ENCODE data around the gene C1QTNF9.

C1QTNF9 gene

GRCh38 chr13:24274452-24275021, 34.8 kb upstream of the C1QTNF9 start:
- Mint-ChIP-seq H3K27me3 (no peaks in the 10 kb centered on the region), H3K36me3 (ENCODE audit: low read depth) (no peaks in the 10 kb centered on the region), H3K4me3 (no peak overlapping the region), H3K9me3 (no peaks in the 10 kb centered on the region), H3K27ac (peak overlapping the region; percentile 71), H3K4me1 (ENCODE audit: low read depth) (peaks cover 77% of the 10 kb centered on the region)
- intact Hi-C loops (cut with micrococcal nuclease) = loop anchor here (10.0 kb wide), 1 partner anchor 240 kb away; the partner anchor contains the start of gene PARP4

GRCh38 chr13:24275041-24275440, 34.3 kb upstream of the C1QTNF9 start:
- no peak overlapping the region for H3K4me3 Mint-ChIP-seq
- H3K27ac Mint-ChIP-seq = peak overlapping the region; percentile 71
- no peaks in the 10 kb centered on the region for H3K9me3 Mint-ChIP-seq
- H3K27me3 Mint-ChIP-seq = no peaks in the 10 kb centered on the region
- H3K36me3 Mint-ChIP-seq (ENCODE audit: low read depth) = no peaks in the 10 kb centered on the region
- peaks cover 78% of the 10 kb centered on the region for H3K4me1 Mint-ChIP-seq (ENCODE audit: low read depth)
- intact Hi-C loops (cut with micrococcal nuclease) = loop anchor here (10.0 kb wide), 1 partner anchor 240 kb away; the partner anchor contains the start of gene PARP4

GRCh38 chr13:24276306-24276705, 33.1 kb upstream of the C1QTNF9 start:
- intact Hi-C loops (cut with micrococcal nuclease) = loop anchor here (10.0 kb wide), 1 partner anchor 238 kb away; the partner anchor contains the start of gene PARP4
- H3K27ac Mint-ChIP-seq = no peak overlapping the region
- H3K4me3 Mint-ChIP-seq = no peak overlapping the region
- no peaks in the 10 kb centered on the region for H3K27me3 Mint-ChIP-seq
- H3K36me3 Mint-ChIP-seq (ENCODE audit: low read depth) = no peaks in the 10 kb centered on the region
- H3K4me1 Mint-ChIP-seq (ENCODE audit: low read depth) = peaks cover 78% of the 10 kb centered on the region
- H3K9me3 Mint-ChIP-seq = no peaks in the 10 kb centered on the region

- intact Hi-C loops (cut with micrococcal nuclease) = loop anchor here (10.0 kb wide), 1 partner anchor 238 kb away; the partner anchor contains the start of gene PARP4
- Mint-ChIP-seq H3K27ac (no peak overlapping the region), H3K27me3 (no peaks in the 10 kb centered on the region), H3K36me3 (ENCODE audit: low read depth) (no peaks in the 10 kb centered on the region), H3K4me1 (ENCODE audit: low read depth) (peaks cover 77% of the 10 kb centered on the region), H3K4me3 (no peak overlapping the region), H3K9me3 (no peaks in the 10 kb centered on the region)
Observed at GRCh38 chr13:24276861-24277260, 32.5 kb upstream of the C1QTNF9 start.

- Mint-ChIP-seq H3K36me3 (ENCODE audit: low read depth) (peaks cover 6% of the 10 kb centered on the region), H3K4me3 (no peak overlapping the region), H3K27ac (peak overlapping the region; percentile 34), H3K27me3 (no peaks in the 10 kb centered on the region), H3K4me1 (ENCODE audit: low read depth) (peaks cover 80% of the 10 kb centered on the region), H3K9me3 (no peaks in the 10 kb centered on the region)
- intact Hi-C loops (cut with micrococcal nuclease) = loop anchor here (10.0 kb wide), 1 partner anchor 237 kb away; the partner anchor contains the start of gene PARP4
Observed at GRCh38 chr13:24277761-24278160, 31.6 kb upstream of the C1QTNF9 start.

GRCh38 chr13:24279327-24280110, 29.9 kb upstream of the C1QTNF9 start:
- intact Hi-C loops (cut with micrococcal nuclease) = loop anchor here (10.0 kb wide), 1 partner anchor 235 kb away; the partner anchor contains the start of gene PARP4
- peaks cover 21% of the 10 kb centered on the region for H3K36me3 Mint-ChIP-seq (ENCODE audit: low read depth)
- H3K27me3 Mint-ChIP-seq = no peaks in the 10 kb centered on the region
- peaks cover 68% of the 10 kb centered on the region for H3K4me1 Mint-ChIP-seq (ENCODE audit: low read depth)
- no peaks in the 10 kb centered on the region for H3K9me3 Mint-ChIP-seq
- no peak overlapping the region for H3K4me3 Mint-ChIP-seq
- H3K27ac Mint-ChIP-seq = peak overlapping the region; percentile 53

GRCh38 chr13:24280720-24281119, 28.7 kb upstream of the C1QTNF9 start:
- peaks cover 59% of the 10 kb centered on the region for H3K4me1 Mint-ChIP-seq (ENCODE audit: low read depth)
- no peaks in the 10 kb centered on the region for H3K27me3 Mint-ChIP-seq
- no peak overlapping the region for H3K4me3 Mint-ChIP-seq

GRCh38 chr13:24281188-24282008, 28.0 kb upstream of the C1QTNF9 start:
- Mint-ChIP-seq H3K36me3 (ENCODE audit: low read depth) (peaks cover 40% of the 10 kb centered on the region), H3K4me1 (ENCODE audit: low read depth) (peaks cover 55% of the 10 kb centered on the region)

More at GRCh38 chr13:24280720-24281119, 28.7 kb upstream of the C1QTNF9 start:
- Mint-ChIP-seq H3K36me3 (ENCODE audit: low read depth) (peaks cover 33% of the 10 kb centered on the region), H3K27ac (peak overlapping the region; percentile 62), H3K9me3 (no peaks in the 10 kb centered on the region)
- intact Hi-C loops (cut with micrococcal nuclease) = no loop called here

GRCh38 chr13:24282256-24282655, 27.1 kb upstream of the C1QTNF9 start:
- Mint-ChIP-seq H3K9me3 (no peaks in the 10 kb centered on the region), H3K27me3 (no peaks in the 10 kb centered on the region), H3K27ac (no peak overlapping the region), H3K4me1 (ENCODE audit: low read depth) (peaks cover 49% of the 10 kb centered on the region), H3K36me3 (ENCODE audit: low read depth) (peaks cover 48% of the 10 kb centered on the region), H3K4me3 (no peak overlapping the region)
- intact Hi-C loops (cut with micrococcal nuclease) = no loop called here

More at GRCh38 chr13:24281188-24282008, 28.0 kb upstream of the C1QTNF9 start:
- Mint-ChIP-seq H3K27ac (peak overlapping the region; percentile 62), H3K9me3 (no peaks in the 10 kb centered on the region), H3K4me3 (no peak overlapping the region), H3K27me3 (no peaks in the 10 kb centered on the region)
- intact Hi-C loops (cut with micrococcal nuclease) = no loop called here

GRCh38 chr13:24284889-24285565, 24.4 kb upstream of the C1QTNF9 start:
- no peak overlapping the region for H3K27ac Mint-ChIP-seq
- H3K4me3 Mint-ChIP-seq = no peak overlapping the region
- intact Hi-C loops (cut with micrococcal nuclease) = no loop called here
- no peaks in the 10 kb centered on the region for H3K9me3 Mint-ChIP-seq
- H3K4me1 Mint-ChIP-seq (ENCODE audit: low read depth) = peaks cover 40% of the 10 kb centered on the region
- no peaks in the 10 kb centered on the region for H3K27me3 Mint-ChIP-seq
- H3K36me3 Mint-ChIP-seq (ENCODE audit: low read depth) = peaks cover 63% of the 10 kb centered on the region

- H3K36me3 Mint-ChIP-seq (ENCODE audit: low read depth) = peaks cover 79% of the 10 kb centered on the region
- H3K9me3 Mint-ChIP-seq = no peaks in the 10 kb centered on the region
- no peak overlapping the region for H3K27ac Mint-ChIP-seq
- intact Hi-C loops (cut with micrococcal nuclease) = no loop called here
- H3K4me3 Mint-ChIP-seq = no peak overlapping the region
- H3K27me3 Mint-ChIP-seq = no peaks in the 10 kb centered on the region
- peaks cover 24% of the 10 kb centered on the region for H3K4me1 Mint-ChIP-seq (ENCODE audit: low read depth)
Observed at GRCh38 chr13:24286624-24287023, 22.8 kb upstream of the C1QTNF9 start.

- intact Hi-C loops (cut with micrococcal nuclease) = no loop called here
- H3K9me3 Mint-ChIP-seq = no peaks in the 10 kb centered on the region
- H3K4me1 Mint-ChIP-seq (ENCODE audit: low read depth) = peaks cover 14% of the 10 kb centered on the region
- H3K36me3 Mint-ChIP-seq (ENCODE audit: low read depth) = peaks cover 85% of the 10 kb centered on the region
- H3K27ac Mint-ChIP-seq = no peak overlapping the region
- H3K27me3 Mint-ChIP-seq = no peaks in the 10 kb centered on the region
- no peak overlapping the region for H3K4me3 Mint-ChIP-seq
Observed at GRCh38 chr13:24287748-24288287, 21.6 kb upstream of the C1QTNF9 start.

- H3K4me3 Mint-ChIP-seq = no peak overlapping the region
- H3K27me3 Mint-ChIP-seq = no peaks in the 10 kb centered on the region
- no peaks in the 10 kb centered on the region for H3K9me3 Mint-ChIP-seq
- H3K4me1 Mint-ChIP-seq (ENCODE audit: low read depth) = peaks cover 10% of the 10 kb centered on the region
- intact Hi-C loops (cut with micrococcal nuclease) = no loop called here
- no peak overlapping the region for H3K27ac Mint-ChIP-seq
- peaks cover 87% of the 10 kb centered on the region for H3K36me3 Mint-ChIP-seq (ENCODE audit: low read depth)
Observed at GRCh38 chr13:24288870-24289269, 20.5 kb upstream of the C1QTNF9 start.
